ENCODE data around the gene F7.
A peak's percentile ranks its signal among the peaks of the same experiment; 100 is the strongest.
"Not testable (repeated sequence)": the region's sequence is repeated elsewhere in the genome, so short reads cannot be mapped to it uniquely, and the experiment has no call there.

The F7 gene

DNA sequence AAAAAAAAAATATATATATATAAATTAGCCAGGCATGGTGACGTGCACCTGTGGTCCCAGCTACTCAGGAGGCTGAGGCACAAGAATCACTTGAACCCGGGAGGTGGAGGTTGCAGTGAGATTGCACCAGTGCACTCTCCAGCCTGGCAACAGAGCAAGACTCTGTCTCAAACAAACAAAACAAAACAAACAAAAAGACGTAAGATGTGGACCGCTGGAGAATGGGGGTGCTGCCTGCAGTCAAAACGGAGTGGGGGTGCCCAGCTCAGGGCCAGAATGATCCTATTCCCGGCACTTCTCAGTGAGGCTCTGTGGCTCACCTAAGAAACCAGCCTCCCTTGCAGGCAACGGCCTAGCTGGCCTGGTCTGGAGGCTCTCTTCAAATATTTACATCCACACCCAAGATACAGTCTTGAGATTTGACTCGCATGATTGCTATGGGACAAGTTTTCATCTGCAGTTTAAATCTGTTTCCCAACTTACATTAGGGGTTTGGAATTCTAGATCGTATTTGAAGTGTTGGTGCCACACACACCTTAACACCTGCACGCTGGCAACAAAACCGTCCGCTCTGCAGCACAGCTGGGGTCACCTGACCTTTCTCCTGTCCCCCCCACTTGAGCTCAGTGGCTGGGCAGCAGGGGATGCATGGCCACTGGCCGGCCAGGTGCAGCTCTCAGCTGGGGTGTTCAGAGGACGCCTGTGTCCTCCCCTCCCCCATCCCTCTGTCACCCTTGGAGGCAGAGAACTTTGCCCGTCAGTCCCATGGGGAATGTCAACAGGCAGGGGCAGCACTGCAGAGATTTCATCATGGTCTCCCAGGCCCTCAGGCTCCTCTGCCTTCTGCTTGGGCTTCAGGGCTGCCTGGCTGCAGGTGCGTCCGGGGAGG, at the start of gene F7:
TSS of gene F7 (plus strand) at position 760 of the 889 bp plus-strand sequence. CDS start at position 811, 51 bp downstream.
- DNase-seq: peak; percentile 20

GRCh38 chr13:113057084-113057483, 48.5 kb upstream of the F7 start:
- no peak for DNase-seq

DNA sequence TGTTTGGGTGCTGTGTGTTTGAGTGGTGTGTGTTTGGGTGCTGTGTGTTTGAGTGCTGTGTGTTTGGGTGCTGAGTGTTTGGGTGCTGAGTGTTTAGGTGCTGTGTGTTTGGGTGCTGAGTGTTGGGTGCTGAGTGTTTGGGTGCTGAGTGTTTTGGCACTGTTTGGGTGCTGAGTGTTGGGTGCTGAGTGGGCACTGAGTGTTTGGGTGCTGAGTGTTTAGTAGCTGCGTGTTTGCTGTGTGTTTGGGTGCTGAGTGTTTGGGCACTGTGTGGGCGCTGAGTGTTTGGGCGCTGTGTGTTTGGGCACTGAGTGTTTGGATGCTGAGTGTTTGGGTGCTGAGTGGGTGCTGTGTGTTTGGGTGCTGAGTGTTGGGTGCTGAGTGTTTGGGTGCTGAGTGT, 48.0 kb upstream of the F7 start:
- DNase-seq: not testable (repeated sequence)

GRCh38 chr13:113058129-113058987, 47.2 kb upstream of the F7 start:
- DNase-seq: no peak

- no peak for DNase-seq
Observed at GRCh38 chr13:113058988-113059850, 46.4 kb upstream of the F7 start.

DNA sequence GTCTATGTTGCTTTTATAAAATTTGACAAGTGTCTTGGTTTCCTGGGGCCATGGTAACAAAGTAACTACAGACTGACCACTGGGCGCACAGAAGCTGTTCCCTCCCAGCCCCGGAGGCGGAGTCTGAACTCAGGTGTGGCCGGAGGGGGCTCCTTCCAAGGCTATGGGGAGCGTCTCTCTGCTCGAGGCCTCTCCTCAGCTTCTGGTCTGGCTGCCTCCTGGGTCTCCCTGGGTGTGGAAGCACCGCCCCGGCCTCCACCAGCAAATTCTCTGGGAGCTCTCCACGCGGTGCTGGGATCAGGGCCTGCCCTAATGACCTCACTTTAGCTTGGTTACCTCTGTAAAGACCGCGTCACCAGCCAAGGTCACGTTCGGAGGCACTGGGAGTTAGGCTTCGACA, 45.7 kb upstream of the F7 start:
- no peak for DNase-seq

GRCh38 chr13:113060557-113061270, 44.9 kb upstream of the F7 start:
- DNase-seq: no peak

DNA sequence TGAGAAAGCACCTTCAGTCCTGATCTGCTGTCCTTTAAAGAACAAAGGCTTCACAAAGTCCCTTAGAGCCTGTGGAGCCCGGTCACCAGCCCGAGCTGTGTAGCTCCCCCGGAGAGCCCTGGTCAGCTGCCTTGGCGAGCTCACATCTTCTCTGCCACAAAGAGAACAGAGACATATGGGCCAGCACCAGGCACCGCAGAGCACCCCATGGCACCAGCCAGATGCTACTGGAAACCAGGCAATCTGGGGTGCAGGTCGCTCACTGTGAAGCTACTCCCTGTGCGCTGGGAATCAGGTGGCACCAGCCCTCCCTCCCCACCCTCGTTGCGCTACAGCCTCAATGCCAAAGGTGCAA, 44.3 kb upstream of the F7 start:
- DNase-seq: no peak

GRCh38 chr13:113061796-113062425, 43.7 kb upstream of the F7 start:
- DNase-seq: no peak

DNA sequence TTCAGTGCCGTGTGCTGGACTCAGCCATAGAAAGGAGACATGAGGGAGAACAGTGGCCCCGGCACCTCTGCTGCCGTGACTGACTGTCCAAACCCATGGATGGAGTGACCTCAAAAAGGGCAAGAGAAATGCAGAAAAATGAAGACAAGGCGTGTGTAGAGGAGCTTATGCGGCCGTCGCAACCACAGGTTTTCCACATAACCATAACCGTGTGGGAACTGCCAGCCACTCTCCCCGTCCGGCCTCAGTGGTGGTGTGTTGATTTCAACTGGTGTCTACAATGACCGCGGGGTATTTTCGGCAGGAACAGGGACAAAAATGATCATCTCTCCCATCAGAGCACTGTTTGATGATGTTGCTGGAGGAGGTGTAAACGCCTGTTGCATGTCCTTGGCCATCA, 42.9 kb upstream of the F7 start:
- no peak for DNase-seq

GRCh38 chr13:113063091-113063491, 42.5 kb upstream of the F7 start:
- no peak for DNase-seq

GRCh38 chr13:113064000-113064533, 41.5 kb upstream of the F7 start:
- no peak for DNase-seq

DNA sequence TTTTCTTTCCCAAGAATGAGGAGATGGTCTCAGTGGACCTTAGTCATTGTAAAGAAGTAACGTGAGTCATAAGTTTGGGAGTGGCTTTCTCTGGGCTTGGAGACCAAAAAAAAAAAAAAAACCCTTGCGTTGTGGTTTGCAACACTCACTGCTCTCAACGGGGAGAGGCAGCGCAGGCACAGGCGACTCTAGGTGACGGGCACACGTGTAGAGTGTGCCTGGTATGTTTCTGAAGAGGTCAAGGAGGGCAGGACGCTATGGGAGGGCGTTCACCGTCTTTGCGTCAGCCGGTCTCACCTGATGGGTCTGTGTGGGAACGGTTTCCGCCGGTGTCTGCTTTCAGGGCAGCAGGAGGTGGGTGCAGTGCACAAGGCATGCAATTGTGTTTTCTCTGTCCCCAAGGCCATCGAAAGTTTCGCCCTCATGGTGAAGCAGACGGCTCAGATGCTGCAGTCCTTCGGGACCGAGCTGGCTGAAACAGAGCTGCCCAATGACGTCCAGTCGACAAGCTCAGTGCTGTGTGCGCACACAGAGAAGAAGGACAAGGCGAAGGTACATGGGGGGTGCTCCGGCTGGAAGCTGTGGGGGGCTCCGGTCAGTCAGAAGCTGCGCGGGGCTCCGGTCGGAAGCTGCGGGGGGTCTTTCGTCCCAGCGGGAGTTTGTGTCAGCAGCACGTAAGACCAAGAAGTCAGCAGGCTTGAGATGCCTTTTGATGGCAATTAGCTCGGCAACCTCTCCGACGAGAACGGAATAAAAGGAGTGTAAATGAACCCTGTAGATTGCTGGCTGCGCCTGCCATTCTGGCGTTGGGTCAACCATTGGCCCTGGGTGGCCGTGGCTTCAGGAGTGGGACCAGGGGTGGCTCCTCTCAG, 40.8 kb upstream of the F7 start:
- no peak for DNase-seq

- no peak for DNase-seq
Observed at GRCh38 chr13:113065406-113066141, 40.0 kb upstream of the F7 start.

GRCh38 chr13:113066142-113066455, 39.5 kb upstream of the F7 start:
- DNase-seq: no peak

- no peak for DNase-seq
Observed at GRCh38 chr13:113066746-113067145, 38.8 kb upstream of the F7 start.

GRCh38 chr13:113069861-113070805, 35.5 kb upstream of the F7 start:
- no peak for DNase-seq

GRCh38 chr13:113070855-113071254, 34.7 kb upstream of the F7 start:
- DNase-seq: no peak

GRCh38 chr13:113072376-113072775, 33.2 kb upstream of the F7 start:
- no peak for DNase-seq
